ENCODE results near the gene ATP5PD.

GRCh38 chr17:75064460-75064859 lies 17.7 kb upstream of the ATP5PD start:
- TF ChIP-seq POLR2A (IDR thresholded peaks at IDR 0.05) (no peak), CTCF (IDR thresholded peaks at IDR 0.05) (no peak), EP300 (IDR thresholded peaks at IDR 0.05) (no peak)
